Spinal cord (tissue), 10 donors: ENCODE measurements around the gene HLA-DPA1. TPM values are rescaled to one million over a fixed set of nuclear protein-coding genes. Genes with fewer than 3 reads are reported as not detected.

Experiments
- DNase-seq, 6 donors: peaks; one replicate each; pipeline versions ENCODE4 v3.0.0 to v3.0.0-alpha.2; 2013 to 2015; ENCODE audit warnings: low spot score in 6 of 6, low read depth in 4 of 6
- H3K27ac ChIP-seq: one replicate; pipeline ENCODE4 v1.5.1; 2013; ENCODE audit warnings: low read depth, low read length, control low read depth
- H3K27me3 ChIP-seq: one replicate; pipeline ENCODE4 v1.6.1; 2013; ENCODE audit warnings: low read length; ENCODE audit not compliant: control insufficient read depth, insufficient read depth
- H3K36me3 ChIP-seq: one replicate; pipeline ENCODE4 v1.6.1; 2013; ENCODE audit warnings: low read length; ENCODE audit not compliant: control insufficient read depth, insufficient read depth
- H3K4me1 ChIP-seq: one replicate; pipeline ENCODE4 v1.6.1; 2013; ENCODE audit warnings: low read length; ENCODE audit not compliant: control insufficient read depth, insufficient read depth
- H3K4me3 ChIP-seq: one replicate; pipeline ENCODE4 v1.5.1; 2013; ENCODE audit warnings: low read depth, low read length, control low read depth
- H3K9me3 ChIP-seq: one replicate; pipeline ENCODE4 v1.6.1; 2013; ENCODE audit warnings: low read length; ENCODE audit not compliant: control insufficient read depth, insufficient read depth
- WGBS: methylation state at CpG from one replicate; pipeline ENCODE4 v1.1.5; 2013; ENCODE audit warnings: missing lambda C conversion rate; ENCODE audit not compliant: insufficient coverage; 5-methylcytosine and 5-hydroxymethylcytosine counted together
- polyA plus RNA-seq, 2 donors: library from polyadenylated mRNA; unstranded; fragments of 120-200 nt; gene quantifications; one replicate each; pipeline ENCODE4 v1.2.1, GENCODE V29; 2013; ENCODE audit not compliant: insufficient read length in 2 of 2
- total RNA-seq, 2 donors: library from RNA; depleted of rRNA in 1 of 2; stranded (reverse); fragments of 120-200 nt in 1 of 2; fragments of >200 nt in 1 of 2; gene quantifications; one replicate each; pipeline versions ENCODE4 v1.2.3 to v1.2.4, GENCODE V29; 2013 to 2014
- donor health status: healthy.

Gene HLA-DPA1
- total and polyA plus RNA-seq, 4 donors: 6.6 to 23.1 (median 16.7) TPM

DNA sequence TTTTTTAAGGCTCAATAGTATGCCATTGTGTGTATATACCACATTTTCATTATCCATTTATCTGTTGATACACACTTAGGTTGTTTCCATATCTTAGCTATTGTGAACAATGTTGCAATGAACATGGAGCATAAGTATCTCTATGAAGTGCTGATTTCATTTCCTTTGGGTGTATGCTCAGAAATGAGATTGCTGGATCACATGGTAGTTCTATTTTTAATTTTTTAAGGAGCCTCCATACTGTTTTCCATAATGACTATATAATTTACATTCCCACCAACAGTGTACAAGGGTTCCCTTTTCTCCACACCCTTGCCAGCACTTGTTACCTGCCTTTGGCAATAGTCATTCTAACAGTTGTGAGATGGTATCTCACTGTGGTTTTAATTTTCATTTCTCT lies 48.9 kb downstream of the HLA-DPA1 start:
- no peak overlapping the region for H3K4me3 ChIP-seq
- DNase-seq: no peak
- no peaks in the 10 kb centered on the region for H3K4me1 ChIP-seq
- no peaks in the 10 kb centered on the region for H3K27me3 ChIP-seq
- H3K27ac ChIP-seq: no peak overlapping the region
- no peaks in the 10 kb centered on the region for H3K36me3 ChIP-seq
- no peaks in the 10 kb centered on the region for H3K9me3 ChIP-seq

DNA sequence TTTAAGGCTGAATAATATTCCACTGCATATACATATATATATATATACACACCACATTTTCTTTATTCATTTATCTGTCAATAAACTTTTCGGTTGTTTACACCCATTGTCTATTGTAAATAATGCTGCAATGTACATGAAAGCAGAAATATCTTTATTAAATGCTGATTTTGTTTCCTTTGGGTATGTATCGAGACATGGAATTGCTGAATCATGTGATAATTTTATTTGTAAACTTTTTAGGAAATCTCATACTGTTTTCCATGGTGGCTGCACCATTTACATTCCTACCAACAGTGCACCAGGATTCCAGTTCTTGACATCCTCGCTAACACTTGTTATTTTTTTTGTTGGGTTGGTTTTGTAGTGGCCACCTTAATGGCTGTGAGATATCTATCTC lies 49.9 kb downstream of the HLA-DPA1 start:
- DNase-seq: no peak
- WGBS: no CpG with 5 or more reads among the region's 3 CpGs
- Histone ChIP-seq H3K4me3 (no peak overlapping the region), H3K27ac (no peak overlapping the region), H3K9me3 (no peaks in the 10 kb centered on the region), H3K4me1 (no peaks in the 10 kb centered on the region), H3K36me3 (no peaks in the 10 kb centered on the region), H3K27me3 (no peaks in the 10 kb centered on the region)

DNA sequence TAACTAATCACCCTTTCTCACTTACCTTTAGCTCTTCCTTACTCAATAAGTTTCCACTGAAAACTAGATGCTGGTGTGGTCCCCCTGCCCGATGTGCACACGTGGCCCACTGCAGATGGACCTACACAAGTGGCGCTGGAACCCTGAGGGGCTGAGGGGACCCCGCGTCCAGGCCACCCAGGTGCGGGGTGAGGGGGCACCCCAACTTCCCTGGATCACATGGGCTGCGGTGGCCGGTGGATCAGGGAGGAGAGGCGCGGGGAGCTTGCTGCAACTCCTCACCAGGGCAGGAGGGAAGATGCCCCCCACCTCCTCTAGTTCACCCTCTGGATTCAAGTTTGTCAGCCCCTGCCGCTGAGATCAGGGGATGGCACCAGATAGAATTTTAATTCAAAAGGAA lies 51.5 kb downstream of the HLA-DPA1 start:
- no peaks in the 10 kb centered on the region for H3K36me3 ChIP-seq
- no peaks in the 10 kb centered on the region for H3K27me3 ChIP-seq
- 79% methylated on average over 8 of the region's 11 CpGs for WGBS
- H3K4me1 ChIP-seq: no peaks in the 10 kb centered on the region
- no peak overlapping the region for H3K4me3 ChIP-seq
- DNase-seq: no peak
- H3K27ac ChIP-seq: no peak overlapping the region
- H3K9me3 ChIP-seq: no peaks in the 10 kb centered on the region

DNA sequence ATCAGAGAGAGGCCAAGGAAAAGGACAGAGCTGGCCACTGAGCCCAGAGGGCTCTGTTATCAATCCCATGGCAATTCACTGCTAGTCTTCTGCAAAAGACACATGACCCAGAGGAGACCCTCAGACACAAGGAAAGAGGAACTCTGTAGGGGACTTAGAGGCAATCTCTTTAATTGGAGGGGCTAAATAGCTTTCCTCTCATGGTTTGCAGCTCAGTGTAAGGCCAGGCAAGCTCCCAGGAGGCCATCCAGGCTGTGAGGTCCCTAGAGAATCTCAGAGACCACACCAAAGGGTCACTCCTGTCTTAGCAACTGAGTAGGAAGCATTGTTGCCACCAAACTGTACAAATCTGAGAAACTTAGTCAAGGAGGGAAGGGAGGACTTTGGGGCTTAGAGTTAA lies 54.1 kb downstream of the HLA-DPA1 start:
- Histone ChIP-seq H3K27ac (no peak overlapping the region), H3K36me3 (no peaks in the 10 kb centered on the region), H3K4me1 (peaks cover 5% of the 10 kb centered on the region), H3K9me3 (no peaks in the 10 kb centered on the region), H3K27me3 (no peaks in the 10 kb centered on the region), H3K4me3 (no peak overlapping the region)
- DNase-seq: no peak

DNA sequence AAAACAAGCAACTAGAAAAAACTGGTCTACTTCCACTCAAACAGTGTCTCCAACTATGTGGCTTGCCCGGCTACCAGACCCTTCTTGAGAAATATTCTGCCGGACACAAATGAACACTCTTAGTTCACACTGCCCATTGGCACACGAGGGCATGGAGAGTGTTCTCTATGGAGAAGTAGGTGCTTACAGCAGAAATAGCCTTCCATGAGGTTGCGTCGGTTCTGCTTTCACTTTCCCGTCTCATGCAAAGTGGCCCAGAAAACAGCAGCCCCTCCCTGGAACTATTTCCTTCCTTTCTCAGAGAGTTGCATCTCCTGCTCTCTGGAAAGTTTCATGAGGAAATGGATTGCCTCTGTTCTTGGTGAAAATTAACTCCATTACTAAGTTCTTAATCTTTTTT lies 54.5 kb downstream of the HLA-DPA1 start:
- Histone ChIP-seq H3K9me3 (no peaks in the 10 kb centered on the region), H3K36me3 (no peaks in the 10 kb centered on the region), H3K4me1 (peaks cover 5% of the 10 kb centered on the region), H3K27me3 (no peaks in the 10 kb centered on the region), H3K4me3 (no peak overlapping the region), H3K27ac (no peak overlapping the region)
- no CpG with 5 or more reads among the region's 6 CpGs for WGBS
- DNase-seq: peak in 1 of 6 donors; percentile 23

DNA sequence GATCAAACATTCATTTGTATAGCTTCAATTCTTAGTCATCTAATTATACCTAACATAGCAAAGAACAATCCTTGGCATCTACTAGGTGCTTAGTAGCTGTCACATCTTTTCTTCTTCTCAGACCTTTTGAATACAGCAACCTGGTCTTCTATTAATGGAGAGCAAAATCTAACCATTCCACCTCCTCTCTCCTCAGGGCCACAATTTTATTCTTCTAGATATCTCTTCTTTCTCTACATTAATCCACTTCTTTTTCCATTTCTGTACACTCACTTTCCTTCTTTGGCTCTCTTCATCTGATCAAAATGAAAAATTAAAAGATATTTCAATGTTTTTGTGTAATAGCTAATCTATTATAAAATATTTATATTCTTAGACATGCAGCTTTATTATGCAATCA lies 55.0 kb downstream of the HLA-DPA1 start:
- H3K36me3 ChIP-seq: no peaks in the 10 kb centered on the region
- H3K27me3 ChIP-seq: no peaks in the 10 kb centered on the region
- H3K27ac ChIP-seq: no peak overlapping the region
- H3K9me3 ChIP-seq: no peaks in the 10 kb centered on the region
- DNase-seq: no peak
- no peak overlapping the region for H3K4me3 ChIP-seq
- H3K4me1 ChIP-seq: peaks cover 5% of the 10 kb centered on the region

DNA sequence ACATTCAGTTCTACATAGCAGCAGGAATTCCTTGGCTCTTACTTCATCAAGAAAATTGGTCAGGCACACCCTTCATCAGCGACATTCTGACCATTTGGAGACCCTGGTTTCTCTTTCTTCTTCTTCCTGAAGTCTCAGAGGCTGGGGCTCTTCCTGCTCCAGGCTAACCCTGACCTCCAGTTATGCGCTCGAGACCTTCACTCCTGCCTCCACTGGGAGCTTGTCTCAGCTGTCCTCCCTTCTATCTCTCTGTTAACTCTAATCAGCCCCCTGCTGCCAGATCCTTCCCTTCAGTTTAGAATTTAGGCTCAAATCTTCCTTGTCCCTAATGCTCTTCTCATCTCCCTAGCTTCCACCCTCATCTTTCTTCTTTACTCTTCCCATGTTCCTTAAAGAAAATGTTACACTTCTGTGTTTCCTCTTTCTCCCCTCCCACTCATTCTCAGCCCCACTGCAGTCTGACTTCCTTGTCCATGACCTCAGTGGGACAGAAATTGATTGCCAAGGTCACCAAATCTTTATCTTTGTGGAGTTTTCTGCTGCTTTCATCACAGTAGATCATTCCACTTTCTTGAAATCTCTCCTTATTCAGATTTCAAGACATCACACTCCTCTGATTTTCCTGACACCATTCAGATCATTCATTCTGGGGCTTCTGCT lies 55.6 kb downstream of the HLA-DPA1 start:
- Histone ChIP-seq H3K9me3 (no peaks in the 10 kb centered on the region), H3K4me1 (peaks cover 5% of the 10 kb centered on the region), H3K27me3 (no peaks in the 10 kb centered on the region), H3K27ac (no peak overlapping the region), H3K36me3 (no peaks in the 10 kb centered on the region), H3K4me3 (no peak overlapping the region)
- no peak for DNase-seq
- 67% methylated on average over 3 of the region's 3 CpGs for WGBS

DNA sequence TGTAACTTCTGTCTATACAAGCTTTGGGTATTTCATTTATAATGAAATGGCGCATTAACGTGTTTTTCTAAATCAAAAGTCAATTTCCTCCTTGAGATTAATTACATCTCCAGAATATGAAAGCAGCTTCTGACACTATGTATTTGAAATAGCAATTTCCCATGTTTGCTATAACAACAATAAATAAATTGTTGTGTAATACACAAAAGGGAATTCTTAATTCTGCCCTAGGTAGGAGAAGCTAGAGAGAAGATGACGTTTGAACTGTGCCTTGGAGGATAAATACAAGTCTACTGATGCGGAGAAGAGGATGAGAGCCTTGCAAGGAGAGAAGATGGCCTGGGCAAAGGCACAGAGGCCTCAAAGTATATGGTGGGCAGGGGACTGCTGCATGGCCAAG lies 56.4 kb downstream of the HLA-DPA1 start:
- no peak overlapping the region for H3K4me3 ChIP-seq
- H3K36me3 ChIP-seq: no peaks in the 10 kb centered on the region
- H3K9me3 ChIP-seq: no peaks in the 10 kb centered on the region
- peaks cover 5% of the 10 kb centered on the region for H3K4me1 ChIP-seq
- DNase-seq: peak in 1 of 6 donors; percentile 60
- 37% methylated on average over 2 of the region's 4 CpGs for WGBS
- H3K27ac ChIP-seq: no peak overlapping the region
- H3K27me3 ChIP-seq: no peaks in the 10 kb centered on the region

DNA sequence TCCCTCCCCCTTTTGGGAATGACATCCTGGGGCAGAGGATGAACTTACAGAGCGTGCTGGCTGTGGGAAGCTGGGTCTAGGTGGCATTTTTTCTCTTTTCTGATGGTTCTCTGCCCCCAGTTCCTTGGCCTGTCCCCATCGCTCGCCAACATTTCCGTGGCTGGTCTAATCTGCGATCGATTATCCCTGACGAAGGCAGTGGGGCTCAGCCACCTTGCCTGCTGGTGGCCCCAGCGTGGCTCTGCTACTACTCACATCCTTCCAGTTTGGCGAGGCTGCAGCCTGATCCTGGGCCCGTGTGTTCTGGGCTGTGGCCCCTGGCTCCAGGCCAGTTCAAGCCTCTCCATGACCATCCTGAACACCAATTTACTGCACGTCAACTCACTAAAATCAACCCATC lies 57.7 kb downstream of the HLA-DPA1 start:
- peaks cover 5% of the 10 kb centered on the region for H3K4me1 ChIP-seq
- DNase-seq: no peak
- H3K9me3 ChIP-seq: no peaks in the 10 kb centered on the region
- H3K27ac ChIP-seq: no peak overlapping the region
- no peaks in the 10 kb centered on the region for H3K36me3 ChIP-seq
- H3K4me3 ChIP-seq: no peak overlapping the region
- WGBS: 77% methylated on average over 10 of the region's 11 CpGs
- no peaks in the 10 kb centered on the region for H3K27me3 ChIP-seq

DNA sequence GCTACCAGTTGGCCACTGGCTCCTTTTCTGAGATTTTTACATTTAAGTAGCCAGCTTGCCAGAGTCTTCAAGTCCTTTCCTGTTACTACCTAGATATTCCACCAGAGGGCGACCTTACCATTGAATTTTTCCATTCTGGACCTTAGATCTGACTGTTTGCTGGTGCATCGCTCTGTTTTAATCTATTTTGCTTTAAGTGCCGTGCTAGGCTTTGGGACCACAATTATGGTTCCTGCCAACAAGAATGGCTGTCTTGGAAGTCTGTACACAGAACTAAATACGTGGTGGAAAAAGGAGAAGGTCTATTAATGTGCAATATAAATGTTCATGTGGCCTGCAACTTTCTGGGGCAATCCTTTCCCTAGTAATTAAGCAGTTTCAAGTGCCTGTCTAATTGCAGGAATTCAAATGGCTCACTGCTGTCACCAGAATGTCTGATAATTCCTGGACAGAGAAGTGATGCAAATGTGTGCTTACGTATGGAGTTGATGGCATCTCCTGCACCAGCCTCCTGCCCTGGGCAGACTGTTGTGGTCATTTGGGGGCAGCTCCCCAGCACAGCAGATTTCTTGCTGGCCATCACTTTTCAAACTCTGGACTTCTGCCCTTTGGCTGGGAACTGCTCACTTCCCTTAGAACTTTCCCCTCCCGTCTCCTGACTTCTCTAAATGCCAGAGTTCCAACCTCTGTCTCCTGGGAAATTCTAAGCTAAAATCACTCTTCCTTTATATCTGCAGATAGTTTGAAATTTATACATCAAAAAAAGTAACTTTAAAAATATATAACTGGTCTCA lies 58.4 kb downstream of the HLA-DPA1 start:
- peak; percentile 69 to 97 (median 82) for DNase-seq
- 12% methylated on average over 5 of the region's 6 CpGs for WGBS
- no peak overlapping the region for H3K27ac ChIP-seq
- no peaks in the 10 kb centered on the region for H3K9me3 ChIP-seq
- H3K27me3 ChIP-seq: no peaks in the 10 kb centered on the region
- H3K4me1 ChIP-seq: peaks cover 5% of the 10 kb centered on the region
- H3K4me3 ChIP-seq: no peak overlapping the region
- no peaks in the 10 kb centered on the region for H3K36me3 ChIP-seq
